ENCODE data around the gene PRLHR.

PRLHR gene

DNA sequence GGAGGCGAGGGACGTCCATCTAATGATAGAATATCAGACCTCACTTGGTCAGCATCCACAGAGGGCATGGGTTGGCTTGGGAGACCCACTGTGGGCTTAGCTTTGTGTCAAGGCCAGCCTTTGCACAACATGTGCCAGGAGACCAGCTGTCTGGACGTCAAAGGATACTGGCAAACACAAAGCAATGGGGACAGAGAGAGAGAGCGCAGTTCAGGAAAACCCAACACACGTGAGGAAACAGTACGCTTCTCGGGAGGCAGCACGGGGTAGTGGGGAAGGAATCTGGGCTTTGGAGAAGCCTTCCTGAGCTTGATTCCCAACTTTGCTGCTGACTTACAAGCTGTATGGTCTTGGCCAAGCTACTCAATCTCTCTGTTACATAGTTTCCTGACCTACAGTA, 14.7 kb downstream of the PRLHR start:
- no peaks in the 10 kb centered on the region for H3K4me1 ChIP-seq (ENCODE audit: control insufficient read depth, low read depth, low read length)

DNA sequence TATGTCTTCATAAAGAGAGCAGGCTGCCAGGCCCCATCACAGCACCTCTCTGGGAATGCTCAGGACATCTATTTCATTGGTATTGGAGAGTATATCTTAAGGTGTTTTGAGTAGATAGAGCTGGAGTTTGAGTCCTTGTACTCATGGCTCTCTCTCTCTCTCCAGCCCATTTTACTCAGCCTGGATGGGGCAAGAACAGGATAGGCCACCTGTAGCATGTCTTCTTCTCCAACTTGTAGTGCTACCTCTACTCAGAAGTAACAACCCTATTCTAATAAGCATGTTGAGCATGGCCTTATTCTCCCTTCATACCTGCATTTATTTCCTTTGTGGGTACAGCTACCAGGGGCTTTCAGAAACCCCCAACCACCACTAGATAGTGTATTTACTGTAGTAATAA, 21.9 kb downstream of the PRLHR start:
- Histone ChIP-seq H3K56ac (ENCODE audit: low read length) (no peak overlapping the region), H3K79me2 (ENCODE audit: control insufficient read depth, insufficient read depth, low read length) (no peaks in the 10 kb centered on the region), H3K27me3 (ENCODE audit: insufficient read depth, low read length, poor library complexity) (no peaks in the 10 kb centered on the region), H3K4me2 (ENCODE audit: low read length) (no peak overlapping the region), H3K27ac (ENCODE audit: low read depth, low read length) (no peak overlapping the region), H3K4ac (ENCODE audit: low read depth, low read length) (no peak overlapping the region), H3K18ac (ENCODE audit: low read length) (no peak overlapping the region), H2AK5ac (ENCODE audit: low read length) (no peak overlapping the region), H3K4me3 (ENCODE audit: low read length) (no peak overlapping the region), H2BK120ac (ENCODE audit: low read depth, low read length) (no peak overlapping the region), H4K5ac (ENCODE audit: low read length) (no peak overlapping the region), H3K9ac (ENCODE audit: low read length) (no peak overlapping the region), H3K23ac (ENCODE audit: low read length) (no peak overlapping the region), H3K79me1 (ENCODE audit: low read length) (no peaks in the 10 kb centered on the region), H2BK5ac (ENCODE audit: low read length) (no peak overlapping the region), H3K4me1 (ENCODE audit: control insufficient read depth, low read depth, low read length) (no peaks in the 10 kb centered on the region), H3K36me3 (ENCODE audit: control insufficient read depth, insufficient read depth, low read length) (no peaks in the 10 kb centered on the region), H2BK15ac (replicated peaks; ENCODE audit: low read depth) (no peak overlapping the region), H4K8ac (ENCODE audit: low read depth, low read length) (no peak overlapping the region)
- no peak for DNase-seq

More for the DNA sequence above, 14.7 kb downstream of the PRLHR start:
- Histone ChIP-seq H2BK5ac (ENCODE audit: low read length) (no peak overlapping the region), H4K5ac (ENCODE audit: low read length) (no peak overlapping the region), H2BK15ac (replicated peaks; ENCODE audit: low read depth) (no peak overlapping the region), H4K8ac (ENCODE audit: low read depth, low read length) (no peak overlapping the region), H3K23ac (ENCODE audit: low read length) (no peak overlapping the region), H3K27ac (ENCODE audit: low read depth, low read length) (no peak overlapping the region), H3K4ac (ENCODE audit: low read depth, low read length) (no peak overlapping the region), H3K18ac (ENCODE audit: low read length) (no peak overlapping the region), H3K4me2 (ENCODE audit: low read length) (no peak overlapping the region), H3K9ac (ENCODE audit: low read length) (no peak overlapping the region), H2AK5ac (ENCODE audit: low read length) (no peak overlapping the region), H3K4me3 (ENCODE audit: low read length) (no peak overlapping the region), H3K36me3 (ENCODE audit: control insufficient read depth, insufficient read depth, low read length) (no peaks in the 10 kb centered on the region), H3K79me1 (ENCODE audit: low read length) (no peaks in the 10 kb centered on the region), H2BK120ac (ENCODE audit: low read depth, low read length) (no peak overlapping the region), H3K27me3 (ENCODE audit: insufficient read depth, low read length, poor library complexity) (no peaks in the 10 kb centered on the region), H3K79me2 (ENCODE audit: control insufficient read depth, insufficient read depth, low read length) (no peaks in the 10 kb centered on the region), H3K56ac (ENCODE audit: low read length) (no peak overlapping the region)
- DNase-seq = no peak
- no CpG with 5 or more reads among the region's 8 CpGs for WGBS (ENCODE audit: extremely low coverage, insufficient coverage, low lambda C conversion rate)

GRCh38 chr10:118572256-118573041, 23.0 kb downstream of the PRLHR start:
- Histone ChIP-seq H4K8ac (ENCODE audit: low read depth, low read length) (no peak overlapping the region), H3K27ac (ENCODE audit: low read depth, low read length) (no peak overlapping the region), H3K23ac (ENCODE audit: low read length) (no peak overlapping the region), H3K4me3 (ENCODE audit: low read length) (no peak overlapping the region), H4K5ac (ENCODE audit: low read length) (no peak overlapping the region), H3K4ac (ENCODE audit: low read depth, low read length) (no peak overlapping the region), H2BK15ac (replicated peaks; ENCODE audit: low read depth) (no peak overlapping the region), H3K36me3 (ENCODE audit: control insufficient read depth, insufficient read depth, low read length) (no peaks in the 10 kb centered on the region), H2BK120ac (ENCODE audit: low read depth, low read length) (no peak overlapping the region), H2BK5ac (ENCODE audit: low read length) (no peak overlapping the region), H2AK5ac (ENCODE audit: low read length) (no peak overlapping the region), H3K18ac (ENCODE audit: low read length) (no peak overlapping the region), H3K56ac (ENCODE audit: low read length) (no peak overlapping the region), H3K4me1 (ENCODE audit: control insufficient read depth, low read depth, low read length) (no peaks in the 10 kb centered on the region), H3K79me1 (ENCODE audit: low read length) (no peaks in the 10 kb centered on the region), H3K27me3 (ENCODE audit: insufficient read depth, low read length, poor library complexity) (no peaks in the 10 kb centered on the region), H3K4me2 (ENCODE audit: low read length) (no peak overlapping the region), H3K9ac (ENCODE audit: low read length) (no peak overlapping the region), H3K79me2 (ENCODE audit: control insufficient read depth, insufficient read depth, low read length) (no peaks in the 10 kb centered on the region)
- no peak for DNase-seq
- WGBS (ENCODE audit: extremely low coverage, insufficient coverage, low lambda C conversion rate) = no CpG with 5 or more reads among the region's 11 CpGs

DNA sequence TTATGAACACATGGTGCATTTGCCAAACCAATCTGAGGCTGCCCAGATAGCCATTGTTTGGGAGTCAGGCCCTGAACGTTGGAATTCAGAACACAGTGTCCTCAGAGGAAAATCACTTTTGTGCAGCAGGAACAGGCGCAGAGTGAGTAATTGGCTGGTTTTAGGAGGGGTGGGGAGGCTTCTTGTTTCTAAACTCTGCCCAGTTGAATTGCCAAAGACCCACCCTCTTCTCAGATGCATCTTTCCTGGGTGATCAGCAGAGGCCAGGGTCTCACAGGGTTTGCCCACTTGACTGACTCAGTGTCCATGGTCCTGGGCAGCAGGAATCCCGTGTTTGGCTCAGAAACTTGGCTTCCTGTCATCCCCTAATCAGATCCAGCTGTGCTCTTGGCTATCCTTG, 24.3 kb downstream of the PRLHR start:
- Histone ChIP-seq H3K9ac (ENCODE audit: low read length) (no peak overlapping the region), H3K27me3 (ENCODE audit: insufficient read depth, low read length, poor library complexity) (no peaks in the 10 kb centered on the region), H3K79me2 (ENCODE audit: control insufficient read depth, insufficient read depth, low read length) (no peaks in the 10 kb centered on the region), H2AK5ac (ENCODE audit: low read length) (no peak overlapping the region), H2BK5ac (ENCODE audit: low read length) (no peak overlapping the region), H3K18ac (ENCODE audit: low read length) (no peak overlapping the region), H3K56ac (ENCODE audit: low read length) (no peak overlapping the region), H3K36me3 (ENCODE audit: control insufficient read depth, insufficient read depth, low read length) (no peaks in the 10 kb centered on the region), H3K79me1 (ENCODE audit: low read length) (no peaks in the 10 kb centered on the region), H3K23ac (ENCODE audit: low read length) (no peak overlapping the region), H4K5ac (ENCODE audit: low read length) (no peak overlapping the region), H3K4me2 (ENCODE audit: low read length) (no peak overlapping the region), H2BK15ac (replicated peaks; ENCODE audit: low read depth) (no peak overlapping the region), H3K4me3 (ENCODE audit: low read length) (no peak overlapping the region), H3K27ac (ENCODE audit: low read depth, low read length) (no peak overlapping the region), H4K8ac (ENCODE audit: low read depth, low read length) (no peak overlapping the region), H3K4me1 (ENCODE audit: control insufficient read depth, low read depth, low read length) (no peaks in the 10 kb centered on the region), H3K4ac (ENCODE audit: low read depth, low read length) (no peak overlapping the region), H2BK120ac (ENCODE audit: low read depth, low read length) (no peak overlapping the region)
- DNase-seq = no peak
- no CpG with 5 or more reads among the region's 3 CpGs for WGBS (ENCODE audit: extremely low coverage, insufficient coverage, low lambda C conversion rate)

- no peak overlapping the region for H2BK120ac ChIP-seq (ENCODE audit: low read depth, low read length)
- H3K18ac ChIP-seq (ENCODE audit: low read length) = no peak overlapping the region
- H3K23ac ChIP-seq (ENCODE audit: low read length) = no peak overlapping the region
- no peak overlapping the region for H2BK5ac ChIP-seq (ENCODE audit: low read length)
- no peak overlapping the region for H2BK15ac ChIP-seq (replicated peaks; ENCODE audit: low read depth)
- no peaks in the 10 kb centered on the region for H3K27me3 ChIP-seq (ENCODE audit: insufficient read depth, low read length, poor library complexity)
- H3K79me2 ChIP-seq (ENCODE audit: control insufficient read depth, insufficient read depth, low read length) = no peaks in the 10 kb centered on the region
- H2AK5ac ChIP-seq (ENCODE audit: low read length) = no peak overlapping the region
- H3K9ac ChIP-seq (ENCODE audit: low read length) = no peak overlapping the region
- H3K56ac ChIP-seq (ENCODE audit: low read length) = no peak overlapping the region
- H4K5ac ChIP-seq (ENCODE audit: low read length) = no peak overlapping the region
- no CpG with 5 or more reads among the region's 5 CpGs for WGBS (ENCODE audit: extremely low coverage, insufficient coverage, low lambda C conversion rate)
- no peak for DNase-seq
- H3K27ac ChIP-seq (ENCODE audit: low read depth, low read length) = no peak overlapping the region
- H3K4me2 ChIP-seq (ENCODE audit: low read length) = no peak overlapping the region
- no peaks in the 10 kb centered on the region for H3K4me1 ChIP-seq (ENCODE audit: control insufficient read depth, low read depth, low read length)
- no peak overlapping the region for H4K8ac ChIP-seq (ENCODE audit: low read depth, low read length)
- no peak overlapping the region for H3K4me3 ChIP-seq (ENCODE audit: low read length)
- no peaks in the 10 kb centered on the region for H3K79me1 ChIP-seq (ENCODE audit: low read length)
- H3K4ac ChIP-seq (ENCODE audit: low read depth, low read length) = no peak overlapping the region
- no peaks in the 10 kb centered on the region for H3K36me3 ChIP-seq (ENCODE audit: control insufficient read depth, insufficient read depth, low read length)
Observed at GRCh38 chr10:118570591-118570990, 24.9 kb downstream of the PRLHR start.

- Histone ChIP-seq H3K9ac (ENCODE audit: low read length) (no peak overlapping the region), H3K79me2 (ENCODE audit: control insufficient read depth, insufficient read depth, low read length) (no peaks in the 10 kb centered on the region), H2BK120ac (ENCODE audit: low read depth, low read length) (no peak overlapping the region), H3K4me2 (ENCODE audit: low read length) (no peak overlapping the region), H2BK5ac (ENCODE audit: low read length) (no peak overlapping the region), H2BK15ac (replicated peaks; ENCODE audit: low read depth) (no peak overlapping the region), H4K5ac (ENCODE audit: low read length) (no peak overlapping the region), H2AK5ac (ENCODE audit: low read length) (no peak overlapping the region), H3K18ac (ENCODE audit: low read length) (no peak overlapping the region), H3K56ac (ENCODE audit: low read length) (no peak overlapping the region), H3K23ac (ENCODE audit: low read length) (no peak overlapping the region), H3K4me1 (ENCODE audit: control insufficient read depth, low read depth, low read length) (no peaks in the 10 kb centered on the region), H4K8ac (ENCODE audit: low read depth, low read length) (no peak overlapping the region), H3K4me3 (ENCODE audit: low read length) (no peak overlapping the region), H3K79me1 (ENCODE audit: low read length) (no peaks in the 10 kb centered on the region), H3K27ac (ENCODE audit: low read depth, low read length) (no peak overlapping the region), H3K36me3 (ENCODE audit: control insufficient read depth, insufficient read depth, low read length) (no peaks in the 10 kb centered on the region), H3K27me3 (ENCODE audit: insufficient read depth, low read length, poor library complexity) (no peaks in the 10 kb centered on the region), H3K4ac (ENCODE audit: low read depth, low read length) (no peak overlapping the region)
- no CpG with 5 or more reads among the region's 3 CpGs for WGBS (ENCODE audit: extremely low coverage, insufficient coverage, low lambda C conversion rate)
- no peak for DNase-seq
Observed at GRCh38 chr10:118569882-118570252, 25.6 kb downstream of the PRLHR start.

Data from mesendoderm (in vitro differentiated cells).